ENCODE results near the gene ASAP2.

DNA sequence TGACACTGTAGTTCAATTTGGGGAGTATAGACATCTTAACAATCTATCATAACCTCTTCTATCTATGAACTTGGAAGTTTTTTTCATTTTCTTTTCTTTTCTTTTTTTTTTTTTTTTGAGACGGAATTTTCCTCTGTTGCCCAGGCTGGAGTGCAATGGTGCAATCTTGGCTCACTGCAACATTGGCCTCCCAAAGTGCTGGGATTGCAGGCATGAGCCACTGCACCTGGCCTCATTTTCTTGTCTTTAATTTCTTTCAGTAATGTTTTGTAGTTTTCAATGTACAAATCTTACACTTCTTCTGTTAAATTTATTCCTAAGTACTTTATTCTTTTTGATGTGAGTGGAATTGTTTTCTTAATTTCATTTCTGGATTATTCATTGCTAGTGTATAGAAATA is 14.6 kb downstream of the ASAP2 start:
- TF ChIP-seq POLR2AphosphoS5 (IDR thresholded peaks at IDR 0.05) (no peak), EP300 (IDR thresholded peaks at IDR 0.05; ENCODE audit: low read depth) (no peak), CTCF (IDR thresholded peaks at IDR 0.05) (no peak)

Data from transverse colon (tissue), 4 donors.